Left renal pelvis (tissue), 4 donors: ENCODE results near the gene ZFR2. TPM values are rescaled to one million over a fixed set of nuclear protein-coding genes. Genes with fewer than 3 reads are reported as not detected.
"Not testable (repeated sequence)": the region's sequence is repeated elsewhere in the genome, so short reads cannot be mapped to it uniquely, and the experiment has no call there.

Experiments used
- DNase-seq, 4 donors: peaks; one replicate each; pipeline ENCODE4 v3.0.0-alpha.2; 2013; ENCODE audit warnings: low read depth in 4 of 4, low spot score in 3 of 4
- polyA plus RNA-seq, 4 donors: library from polyadenylated mRNA; unstranded; fragments of 120-200 nt; gene quantifications; one replicate each; pipeline ENCODE4 v1.2.1, GENCODE V29; 2013; ENCODE audit not compliant: insufficient read length in 4 of 4

The ZFR2 gene
- polyA plus RNA-seq, 4 donors = 1.3 to 2.9 (median 2.0) TPM

DNA sequence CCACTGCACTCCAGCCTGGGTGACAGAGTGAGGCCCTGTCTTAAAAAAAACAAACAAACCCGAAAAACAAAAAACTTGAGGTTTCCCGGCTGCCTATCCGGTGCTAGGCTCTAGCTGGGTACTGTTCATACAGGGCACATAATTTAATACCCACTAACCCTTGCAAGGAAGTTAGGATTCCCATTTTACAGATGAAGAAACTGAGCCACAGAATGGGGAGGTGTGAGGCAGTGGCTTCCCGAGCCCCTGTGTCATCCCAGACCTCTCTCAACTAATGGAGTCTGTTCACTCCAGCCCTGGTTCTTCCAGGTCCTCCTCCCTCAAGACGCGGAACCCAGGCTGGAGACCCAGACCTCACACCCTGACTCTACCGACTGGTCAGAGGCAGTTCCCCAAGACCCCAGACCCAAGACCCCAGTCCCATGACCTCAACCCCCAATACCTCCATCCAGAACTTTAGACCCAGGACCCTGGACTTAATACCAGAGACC, 107.9 kb downstream of the ZFR2 start:
- no peak for DNase-seq

DNA sequence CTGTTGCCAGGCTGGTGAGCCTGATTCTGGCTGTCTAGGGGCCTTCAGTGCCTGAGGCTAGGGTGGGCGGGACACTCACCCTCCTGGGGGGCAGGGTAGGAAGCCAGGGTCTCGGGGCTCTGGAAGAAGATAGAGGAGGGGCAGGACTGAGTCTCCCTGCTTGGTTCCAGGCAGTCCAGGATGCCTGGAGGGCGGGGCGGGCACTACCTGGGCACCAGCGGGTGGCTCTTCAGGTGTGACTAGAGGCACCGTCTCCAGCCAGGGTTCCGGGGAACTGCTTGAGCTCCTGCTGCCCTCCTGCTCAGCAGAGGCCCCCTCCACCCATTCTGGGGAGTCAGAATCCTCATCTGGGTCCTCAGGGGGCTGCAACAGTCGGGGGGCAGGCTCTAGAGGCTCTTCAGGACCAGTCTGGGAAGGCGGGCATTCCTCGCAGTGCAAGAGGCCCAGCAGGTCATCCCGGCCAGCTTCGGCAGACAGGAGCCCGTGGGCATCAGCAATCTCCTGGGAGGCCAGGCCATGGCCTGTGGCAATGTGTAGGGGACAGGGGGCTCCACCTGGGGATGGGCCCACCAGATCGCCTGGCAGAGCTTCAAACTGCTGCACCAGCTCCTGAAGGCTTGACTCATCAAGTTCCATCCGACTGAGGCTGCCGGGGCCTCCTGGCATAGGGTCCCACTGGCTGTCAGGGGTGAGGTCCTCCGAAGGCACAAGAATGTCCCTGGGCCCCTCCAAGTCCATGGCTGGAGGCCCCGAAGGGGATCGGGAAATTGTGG, 109.2 kb downstream of the ZFR2 start:
- no peak for DNase-seq

DNA sequence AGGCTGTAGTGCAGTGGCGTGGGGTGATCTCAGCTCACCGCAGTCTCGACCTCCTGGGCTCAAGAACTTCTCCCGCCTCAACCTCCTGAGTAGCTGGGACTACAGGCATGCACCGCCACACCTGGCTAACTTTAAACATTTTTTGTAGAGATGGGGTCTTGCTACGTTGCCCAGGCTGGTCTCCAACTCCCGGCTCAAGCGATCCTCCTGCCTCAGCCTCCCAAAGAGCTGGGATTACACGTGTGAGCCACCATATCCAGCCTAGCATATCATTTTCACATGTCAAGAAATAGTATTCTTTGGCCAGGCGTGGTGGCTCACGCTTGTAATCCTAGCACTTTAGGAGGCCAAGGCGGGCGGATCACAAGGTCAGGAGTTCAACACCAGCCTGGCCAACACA, 110.5 kb downstream of the ZFR2 start:
- not testable (repeated sequence) for DNase-seq

DNA sequence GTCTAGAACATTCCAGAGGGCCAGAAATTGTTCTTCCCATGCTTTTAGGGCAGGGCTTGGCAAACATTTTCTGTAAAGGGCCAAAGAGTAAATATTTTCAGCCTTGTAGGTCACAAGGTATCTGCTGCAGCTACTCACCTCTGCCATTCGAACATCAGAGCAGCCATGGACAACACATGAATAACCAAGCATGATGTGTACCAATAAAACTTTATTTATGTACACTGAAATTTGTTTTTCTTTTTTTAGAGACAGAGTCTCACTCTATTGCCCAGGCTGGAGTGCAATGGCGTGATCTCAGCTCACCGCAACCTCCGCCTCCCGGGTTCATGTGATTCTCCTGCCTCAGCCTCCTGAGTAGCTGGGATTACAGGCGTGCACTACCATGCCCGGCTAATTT, 111.1 kb downstream of the ZFR2 start:
- DNase-seq = not testable (repeated sequence)

Other genes with a start within 250 kb of the ZFR2 start
- 10 to 100 TPM; 17.8 to 30.4 (median 22.2) TPM for gene CACTIN, start 242.2 kb downstream of the ZFR2 start, polyA plus RNA-seq
- gene PIP5K1C, start 168.6 kb downstream of the ZFR2 start, polyA plus RNA-seq = 10 to 100 TPM; 20.3 to 33.2 (median 23.5) TPM
- 10 to 100 TPM in 2 of 4 donors, 1 to 10 TPM in 1, under 1 TPM in 1; 0.89 to 17.2 (median 8.7) TPM for gene TJP3, start 160.7 kb downstream of the ZFR2 start, polyA plus RNA-seq
- 10 to 100 TPM in 3 of 4 donors, 1 to 10 TPM in 1; 9.9 to 26.9 (median 14.6) TPM for gene APBA3, start 107.3 kb downstream of the ZFR2 start, polyA plus RNA-seq
- gene MRPL54, start 106.4 kb downstream of the ZFR2 start, polyA plus RNA-seq = 10 to 100 TPM; 25.2 to 41.8 (median 31.3) TPM
- gene RAX2, start 96.8 kb downstream of the ZFR2 start, polyA plus RNA-seq = under 1 TPM in 1 of 4 donors, not detected in 3; 0.20 TPM
- gene MATK, start 82.7 kb downstream of the ZFR2 start, polyA plus RNA-seq = 1 to 10 TPM in 3 of 4 donors, under 1 TPM in 1; 0.57 to 1.6 (median 1.4) TPM
- under 1 TPM; 0.30 to 0.76 (median 0.47) TPM for gene ATCAY, start 11.6 kb upstream of the ZFR2 start, polyA plus RNA-seq
- gene NMRK2, start 64.0 kb upstream of the ZFR2 start, polyA plus RNA-seq = under 1 TPM in 1 of 4 donors, not detected in 3; 0.37 TPM
- 10 to 100 TPM; 36.6 to 48.0 (median 40.4) TPM for gene DAPK3, start 102.1 kb upstream of the ZFR2 start, polyA plus RNA-seq
- gene EEF2, start 116.4 kb upstream of the ZFR2 start, polyA plus RNA-seq = 1,000 to 10,000 TPM; 1,527 to 1,864 (median 1,619) TPM
- 10 to 100 TPM; 25.4 to 37.8 (median 34.0) TPM for gene PIAS4, start 138.7 kb upstream of the ZFR2 start, polyA plus RNA-seq
- gene ZBTB7A, start 197.9 kb upstream of the ZFR2 start, polyA plus RNA-seq = 10 to 100 TPM in 1 of 4 donors, 1 to 10 TPM in 3; 7.3 to 14.7 (median 8.5) TPM